GM18526 (cell line): Measurements from ENCODE around the gene DSCAML1.

ENCODE experiments used
- POLR2A ChIP-seq: IDR thresholded peaks from 3 replicates; pipeline ENCODE4 v1.6.1; 2011; ENCODE audit not compliant: insufficient read length; ENCODE audit errors: extremely low read depth

The DSCAML1 gene

DNA sequence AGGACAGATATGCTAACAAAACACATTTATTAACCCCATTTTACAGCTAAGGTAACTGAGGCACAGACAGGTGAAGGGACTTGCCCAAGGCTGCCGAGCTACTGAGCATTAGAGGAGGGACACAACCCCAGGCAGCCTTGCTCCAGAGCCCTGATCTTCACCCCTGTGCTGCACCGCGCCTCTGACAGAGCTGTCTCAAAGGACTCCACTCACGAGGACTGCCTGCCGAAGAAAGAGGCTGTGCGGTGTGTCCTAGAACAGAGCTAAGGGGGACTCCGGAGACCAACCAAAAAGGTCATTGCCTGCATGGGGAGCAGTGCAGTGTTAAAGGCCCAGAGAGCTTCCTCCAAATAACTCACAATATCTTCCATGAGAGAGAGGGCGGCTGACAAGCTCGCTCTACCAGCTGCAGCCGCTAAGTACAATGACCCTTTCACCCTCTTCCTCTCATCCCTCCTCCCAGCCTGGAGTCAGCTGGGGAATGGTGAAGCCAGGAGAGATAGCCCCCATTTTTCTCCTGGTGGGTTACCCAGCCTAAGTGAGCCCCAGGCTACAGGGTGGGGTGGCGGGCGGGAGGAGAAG is 119.2 kb downstream of the DSCAML1 start:
- no peak for TF ChIP-seq POLR2A

DNA sequence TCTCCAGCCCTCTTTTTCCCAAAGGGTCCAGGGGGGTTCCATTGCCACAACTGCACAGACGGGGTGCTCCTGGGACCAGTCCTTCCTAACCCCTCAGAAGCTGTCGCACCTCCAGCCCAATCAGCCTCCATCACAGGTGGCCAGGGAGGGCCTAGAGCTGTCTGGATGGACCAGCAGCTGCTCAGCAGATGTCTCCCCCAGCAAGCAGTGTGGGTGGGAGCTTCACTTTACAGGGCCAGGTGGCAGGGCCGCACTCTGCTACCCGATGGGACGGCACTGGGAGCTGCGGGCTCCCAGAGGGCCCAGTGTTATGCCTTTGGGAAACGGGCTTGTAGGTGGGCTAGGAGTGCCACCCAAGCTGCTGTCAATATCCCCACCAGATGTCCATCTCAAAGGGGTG is 120.5 kb downstream of the DSCAML1 start:
- no peak for TF ChIP-seq POLR2A

DNA sequence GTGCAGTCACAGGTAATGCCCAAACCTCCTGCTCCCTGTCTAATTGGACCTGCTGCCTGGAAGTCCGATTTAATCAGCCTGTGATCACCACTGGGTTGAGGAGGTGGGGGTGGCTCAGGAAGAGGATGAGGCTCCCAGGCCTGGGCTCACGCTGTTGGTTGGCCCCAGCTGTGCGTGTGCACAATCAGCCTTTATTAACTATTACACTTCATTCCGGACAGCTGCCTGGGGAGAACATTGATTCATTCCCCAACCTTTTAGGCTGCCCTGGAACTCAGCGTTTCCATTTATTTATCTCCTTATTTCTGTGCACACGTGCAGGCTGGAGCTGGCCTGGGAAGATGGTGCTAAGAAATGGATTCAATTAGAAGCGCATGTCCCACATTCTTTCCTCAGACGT is 123.4 kb downstream of the DSCAML1 start:
- no peak for TF ChIP-seq POLR2A

DNA sequence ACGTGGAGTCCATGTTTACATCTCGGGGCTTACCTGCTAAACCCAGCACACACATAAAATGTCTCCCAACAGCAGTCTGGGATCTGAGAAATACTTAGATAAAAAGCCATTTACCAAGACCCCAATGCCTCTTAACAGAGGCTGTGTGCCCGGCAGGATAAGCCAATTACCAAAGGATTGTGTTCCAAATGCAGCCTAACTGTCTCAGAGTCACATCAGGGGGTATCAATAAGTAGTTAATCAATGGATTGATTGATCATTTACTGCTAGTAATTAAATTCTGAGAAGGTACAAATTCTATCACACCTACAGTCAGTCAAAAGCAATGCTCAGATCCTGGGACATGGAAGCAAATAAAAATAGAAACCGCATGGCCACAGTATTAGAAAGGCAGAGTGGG is 125.6 kb downstream of the DSCAML1 start:
- TF ChIP-seq POLR2A = no peak

DNA sequence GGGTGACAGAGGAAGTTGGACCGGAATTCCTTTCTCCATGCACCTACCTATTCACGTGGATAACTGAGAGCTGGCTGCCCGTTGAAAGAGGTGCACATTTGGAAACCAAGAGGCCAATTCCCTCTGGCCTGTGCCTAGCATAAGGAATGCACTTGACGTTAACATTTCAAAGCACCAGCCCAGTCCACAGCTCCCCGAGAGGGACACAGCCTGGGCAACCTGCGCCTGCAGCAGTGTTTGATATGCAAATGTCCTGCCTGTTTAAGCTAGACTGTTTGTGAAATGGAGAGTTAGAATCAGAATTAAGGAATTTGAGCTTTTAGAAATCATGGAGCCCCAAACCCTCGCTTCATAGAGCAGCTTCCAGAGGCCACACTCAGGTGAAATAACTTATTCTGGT is 126.1 kb downstream of the DSCAML1 start:
- no peak for TF ChIP-seq POLR2A

DNA sequence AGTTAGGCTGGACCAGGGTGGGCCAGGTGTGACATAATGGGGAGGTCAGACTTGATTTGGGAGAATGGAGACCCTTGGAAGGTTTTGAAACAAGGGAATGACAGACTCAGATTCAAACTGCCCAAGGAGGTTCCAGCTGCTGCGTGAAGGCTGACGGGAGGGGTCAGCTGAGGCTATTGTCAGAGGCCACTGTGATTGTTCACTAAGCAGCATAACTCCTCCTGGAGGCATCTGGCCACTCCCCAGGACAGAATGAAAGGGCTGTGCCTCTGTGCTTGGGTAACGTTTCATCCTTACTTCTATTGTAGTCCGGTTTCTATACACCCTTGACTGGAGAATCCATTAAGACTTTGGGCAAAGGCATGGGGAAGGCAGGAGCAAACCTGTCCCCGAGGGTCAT is 126.6 kb downstream of the DSCAML1 start:
- no peak for TF ChIP-seq POLR2A

DNA sequence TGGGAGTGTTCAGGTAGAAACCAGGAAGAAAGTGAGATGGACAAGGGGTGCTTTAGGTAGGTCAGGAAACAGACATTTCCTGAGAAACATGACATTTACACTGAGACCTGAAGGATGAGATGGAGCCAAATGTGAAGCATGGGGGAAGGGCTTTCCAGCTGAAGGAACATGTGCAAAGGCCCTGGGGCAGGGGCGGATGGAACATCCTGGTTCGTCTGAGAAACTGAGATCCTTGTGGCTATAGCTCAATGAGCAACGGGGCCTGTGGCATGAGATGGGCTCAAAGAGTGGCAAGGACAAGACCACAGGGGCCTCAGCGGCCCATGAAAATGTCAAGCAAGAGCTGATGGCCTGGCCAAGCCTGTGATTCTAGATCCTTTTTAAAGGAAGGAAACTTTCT is 127.4 kb downstream of the DSCAML1 start:
- TF ChIP-seq POLR2A = no peak

DNA sequence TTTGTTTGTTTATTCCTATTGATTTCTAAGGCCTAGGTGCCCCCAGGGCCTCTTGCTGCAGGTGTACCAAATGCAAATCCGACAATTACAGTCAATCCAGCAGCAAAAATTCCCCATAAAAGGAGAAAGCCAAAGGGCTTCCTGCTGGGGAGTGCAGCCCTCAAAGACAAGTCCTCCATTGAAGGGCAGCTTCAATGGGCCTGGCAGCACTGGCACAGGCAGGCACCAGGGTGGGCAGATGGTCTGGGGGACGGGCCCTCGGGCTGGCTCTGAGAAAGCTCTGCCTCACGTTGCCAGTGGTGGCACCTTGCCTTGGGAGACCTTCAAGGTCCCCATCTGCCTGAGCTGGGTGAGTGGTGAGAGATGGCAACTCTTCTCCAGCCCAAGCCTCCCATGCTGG is 128.0 kb downstream of the DSCAML1 start:
- no peak for TF ChIP-seq POLR2A

DNA sequence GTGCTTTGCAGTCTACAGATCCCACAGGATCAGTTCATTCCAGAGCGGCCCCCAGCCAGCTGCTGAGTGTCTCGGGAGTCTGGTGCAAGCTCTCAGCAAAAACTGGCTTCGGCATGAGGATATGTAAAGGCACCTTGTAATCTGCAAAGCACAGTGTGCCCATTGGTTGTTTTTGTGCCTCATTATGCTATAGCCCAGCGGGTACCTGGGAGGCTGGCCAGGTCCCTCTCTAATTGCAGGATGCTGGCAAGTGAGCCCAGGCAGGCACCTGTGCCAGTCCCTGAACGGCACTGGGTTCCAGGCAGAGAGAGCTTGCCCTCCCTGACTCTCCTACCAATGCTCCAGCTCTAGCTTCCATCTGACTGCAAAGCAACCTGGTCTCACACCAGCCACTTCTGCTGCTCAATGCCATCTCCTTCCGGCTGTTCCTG is 128.7 kb downstream of the DSCAML1 start:
- TF ChIP-seq POLR2A = no peak

DNA sequence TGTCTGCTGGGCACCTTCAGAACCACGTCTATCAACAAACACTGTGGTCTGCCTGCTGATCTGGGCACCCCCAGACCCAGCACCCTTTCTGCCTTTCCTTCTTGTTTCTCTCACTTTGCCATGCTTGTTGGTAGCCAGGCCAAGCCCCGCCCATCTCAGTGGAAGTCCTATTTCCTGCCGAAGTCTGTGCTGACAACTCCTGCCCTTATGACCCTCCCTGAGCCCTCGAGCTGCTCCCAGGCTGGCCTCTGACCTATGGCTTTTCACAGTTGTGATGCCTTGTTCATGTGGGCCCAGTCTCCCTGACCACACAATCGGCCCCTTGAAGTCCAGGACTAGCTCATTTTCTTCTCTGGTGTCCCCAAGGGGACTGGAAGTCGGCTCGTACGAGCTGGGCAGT is 132.1 kb downstream of the DSCAML1 start:
- no peak for TF ChIP-seq POLR2A

DNA sequence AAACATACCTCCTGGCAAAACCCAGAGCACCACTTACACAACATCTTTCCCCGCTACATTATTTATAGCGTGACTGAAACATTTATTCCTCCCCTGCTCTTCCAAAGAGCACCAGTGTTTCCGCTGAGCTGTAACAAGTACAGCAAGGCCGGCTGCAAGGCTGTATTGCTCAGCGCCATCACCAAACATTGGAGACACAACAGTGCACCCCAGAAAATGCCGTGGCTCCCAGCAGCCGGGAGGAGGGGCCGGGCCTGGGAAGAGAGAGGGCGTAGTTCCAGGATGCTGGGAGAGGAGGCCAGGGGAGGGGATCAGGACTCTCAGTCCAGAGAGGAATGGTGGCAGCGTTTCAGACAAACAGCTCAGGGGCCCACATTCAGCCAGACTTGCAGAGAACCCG is 133.2 kb downstream of the DSCAML1 start:
- no peak for TF ChIP-seq POLR2A

DNA sequence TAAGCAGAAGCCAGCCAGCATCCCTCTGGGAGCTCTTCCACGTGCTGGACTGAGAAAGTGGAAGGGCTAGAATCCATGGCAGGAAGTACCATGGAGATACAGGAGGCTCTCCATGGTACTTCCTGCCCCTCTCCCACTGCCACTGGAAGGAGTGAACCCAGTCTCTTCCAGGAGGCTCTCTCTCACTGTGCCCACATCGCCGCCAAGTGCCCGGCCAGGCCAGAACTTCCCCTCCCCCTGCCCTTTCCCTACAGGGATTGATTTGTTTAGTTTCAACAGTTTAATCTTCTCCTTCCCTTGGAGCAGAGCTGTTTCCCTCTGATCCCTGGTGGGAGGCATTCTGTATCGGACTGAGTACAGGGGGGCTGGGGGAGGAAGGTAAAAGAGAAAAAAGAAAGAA is 133.6 kb downstream of the DSCAML1 start:
- TF ChIP-seq POLR2A = no peak

DNA sequence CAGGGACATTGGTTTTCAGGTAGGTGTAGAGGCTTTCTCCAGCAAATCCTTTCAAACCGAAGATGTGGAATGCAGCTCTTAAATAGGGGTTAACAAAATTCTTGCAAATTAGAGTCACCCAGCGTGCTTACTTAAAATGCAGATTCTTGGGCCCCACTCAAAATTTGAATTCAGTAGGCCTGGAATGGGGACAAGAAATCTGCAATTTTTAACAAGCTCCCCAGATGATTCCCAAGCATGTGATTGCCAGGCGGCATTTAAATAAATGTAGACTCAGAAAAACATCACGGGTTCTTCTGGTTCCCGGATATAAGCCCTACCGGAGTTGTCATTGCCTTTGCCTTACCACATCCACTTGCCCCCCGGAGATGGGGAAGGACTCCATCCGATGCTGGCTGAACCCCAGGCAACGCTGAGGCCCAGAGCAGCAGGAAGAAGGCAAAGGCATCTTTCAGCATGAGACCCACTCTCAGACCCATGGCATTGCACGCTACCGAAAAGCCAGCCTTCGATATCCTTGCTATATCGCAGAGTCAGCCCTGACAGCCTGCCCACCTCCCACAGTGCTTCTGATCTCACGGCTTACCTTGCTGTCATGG is 134.2 kb downstream of the DSCAML1 start:
- no peak for TF ChIP-seq POLR2A

DNA sequence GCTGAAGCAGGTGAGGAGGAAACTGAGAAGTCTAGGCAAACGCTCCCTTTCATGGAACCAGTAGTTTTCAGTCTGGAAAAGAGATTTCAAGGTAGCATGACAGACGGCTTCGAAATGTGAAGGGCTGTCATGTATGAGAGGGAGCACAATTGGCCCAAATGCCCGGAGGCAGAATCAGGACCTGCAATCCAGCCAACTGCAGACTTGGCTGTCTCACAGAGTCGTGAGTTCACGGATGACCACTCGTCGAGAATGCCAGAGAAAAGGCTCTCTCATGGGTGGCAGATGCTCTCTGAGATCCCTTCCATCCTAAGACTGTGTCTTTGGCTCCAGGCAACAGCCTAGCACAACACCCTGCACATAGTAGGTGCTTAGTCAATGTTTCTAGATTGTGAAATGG is 134.8 kb downstream of the DSCAML1 start:
- TF ChIP-seq POLR2A = no peak

DNA sequence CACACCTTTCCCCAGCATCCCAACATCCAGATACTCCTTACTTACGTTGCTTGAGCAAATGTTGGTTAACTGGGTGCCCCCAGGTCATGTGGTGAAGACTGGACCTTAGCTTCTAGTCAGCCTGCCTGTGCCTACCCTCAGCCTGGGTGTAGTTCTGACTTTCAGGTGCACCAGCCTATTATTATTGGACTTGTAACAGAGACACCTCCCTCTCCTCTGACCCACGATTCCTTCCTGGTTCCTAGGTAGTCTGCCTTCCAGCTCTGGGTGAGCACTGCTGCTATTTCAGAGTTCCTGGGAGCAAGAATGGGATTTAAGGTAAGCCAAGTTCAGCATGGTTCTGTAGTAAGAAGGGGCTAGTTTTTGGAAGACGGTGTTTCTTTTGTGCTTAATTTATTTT is 138.2 kb downstream of the DSCAML1 start:
- TF ChIP-seq POLR2A = no peak

DNA sequence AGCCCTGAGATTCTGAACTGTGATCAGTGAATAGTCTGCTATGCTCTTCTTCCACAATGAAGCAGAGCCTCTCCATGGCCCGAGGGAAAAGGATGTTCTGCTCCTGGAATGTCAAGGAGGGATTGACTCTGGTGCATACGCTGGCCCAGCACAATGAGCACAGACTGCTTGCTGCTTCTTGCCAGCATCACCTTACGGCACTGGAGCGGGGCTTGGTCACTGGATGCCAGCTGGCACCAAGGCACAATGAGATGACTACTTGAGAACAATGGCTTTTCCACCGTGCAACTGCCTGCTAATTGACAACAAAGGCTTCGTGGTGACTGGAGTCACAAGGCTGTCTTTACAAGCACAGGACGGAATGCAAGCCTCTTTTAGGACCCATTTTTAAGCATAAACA is 139.2 kb downstream of the DSCAML1 start:
- no peak for TF ChIP-seq POLR2A
